ENCODE results near the gene RPL36AL. TPM values are rescaled to one million over a fixed set of nuclear protein-coding genes. Genes with fewer than 3 reads are reported as not detected.
"Not testable (repeated sequence)": the region's sequence is repeated elsewhere in the genome, so short reads cannot be mapped to it uniquely, and the experiment has no call there.

RPL36AL gene
- 175 and 217 TPM in 2 replicates for total RNA-seq

DNA sequence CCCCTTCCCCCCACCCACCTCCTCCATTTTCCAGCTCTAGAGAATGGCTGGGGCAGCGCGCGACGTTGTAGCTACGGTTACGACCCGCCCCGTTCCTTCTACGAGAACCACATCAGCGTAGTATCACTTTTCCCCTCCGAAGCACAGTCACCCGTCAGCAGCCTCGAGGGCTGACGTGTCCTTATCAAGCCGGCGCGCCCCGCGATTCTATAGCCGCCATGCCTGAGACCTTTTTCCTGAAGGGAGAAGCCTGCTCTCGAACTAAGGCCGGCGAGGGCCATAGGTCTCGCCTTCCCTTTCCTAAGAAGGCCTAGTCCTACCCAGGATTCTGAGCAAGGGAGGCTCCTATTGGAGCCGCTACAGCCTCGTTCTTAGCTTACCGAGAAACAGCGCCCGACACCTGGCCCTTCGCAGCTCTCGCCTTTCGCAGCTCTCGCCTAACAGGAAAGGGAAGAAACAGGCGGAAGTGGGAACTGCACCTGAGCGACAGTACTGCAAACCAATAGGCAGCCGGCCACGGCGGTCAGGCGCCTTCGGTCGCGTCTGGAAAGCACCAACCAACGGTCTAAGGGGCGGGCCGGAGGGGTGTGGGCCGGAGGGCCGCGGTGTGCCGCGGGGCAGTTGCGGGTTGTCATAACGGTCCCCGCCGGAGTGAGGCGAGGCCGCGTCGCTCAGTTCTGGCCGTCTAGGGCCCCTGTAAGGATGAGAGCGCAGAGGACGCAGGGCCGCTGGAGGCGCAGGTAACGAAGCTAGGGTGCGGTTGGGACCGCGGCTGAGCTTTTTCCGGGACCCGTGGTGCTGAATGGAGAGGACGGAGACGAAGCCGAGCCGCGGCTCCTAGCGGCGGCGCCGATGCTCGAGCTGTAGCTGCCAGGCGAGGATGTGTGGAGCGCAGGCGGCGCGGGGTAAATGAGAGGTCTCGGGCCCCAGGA lies at the start of gene RPL36AL, which contains the start of gene MGAT2:
Gene RPL36AL, minus strand, starts transcription at position 445 of the 932 bp plus-strand sequence. CDS start 1,522 bp downstream, outside the sequence.
Gene MGAT2, plus strand, starts transcription at position 618 of the 932 bp plus-strand sequence. CDS start 470 bp downstream, outside the sequence.
- H3K4me3 ChIP-seq (ENCODE audit: low read depth, low read length) = peak within 1 kb of the TSS; percentile 88
- peak; percentile 99 for DNase-seq (ENCODE audit: low read depth)
- TF ChIP-seq, protein P1, sequence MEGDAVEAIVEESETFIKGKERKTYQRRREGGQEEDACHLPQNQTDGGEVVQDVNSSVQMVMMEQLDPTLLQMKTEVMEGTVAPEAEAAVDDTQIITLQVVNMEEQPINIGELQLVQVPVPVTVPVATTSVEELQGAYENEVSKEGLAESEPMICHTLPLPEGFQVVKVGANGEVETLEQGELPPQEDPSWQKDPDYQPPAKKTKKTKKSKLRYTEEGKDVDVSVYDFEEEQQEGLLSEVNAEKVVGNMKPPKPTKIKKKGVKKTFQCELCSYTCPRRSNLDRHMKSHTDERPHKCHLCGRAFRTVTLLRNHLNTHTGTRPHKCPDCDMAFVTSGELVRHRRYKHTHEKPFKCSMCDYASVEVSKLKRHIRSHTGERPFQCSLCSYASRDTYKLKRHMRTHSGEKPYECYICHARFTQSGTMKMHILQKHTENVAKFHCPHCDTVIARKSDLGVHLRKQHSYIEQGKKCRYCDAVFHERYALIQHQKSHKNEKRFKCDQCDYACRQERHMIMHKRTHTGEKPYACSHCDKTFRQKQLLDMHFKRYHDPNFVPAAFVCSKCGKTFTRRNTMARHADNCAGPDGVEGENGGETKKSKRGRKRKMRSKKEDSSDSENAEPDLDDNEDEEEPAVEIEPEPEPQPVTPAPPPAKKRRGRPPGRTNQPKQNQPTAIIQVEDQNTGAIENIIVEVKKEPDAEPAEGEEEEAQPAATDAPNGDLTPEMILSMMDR (IDR thresholded peaks at IDR 0.05; ENCODE audit: insufficient read depth, low read depth, low read length) = peak; percentile 41

DNA sequence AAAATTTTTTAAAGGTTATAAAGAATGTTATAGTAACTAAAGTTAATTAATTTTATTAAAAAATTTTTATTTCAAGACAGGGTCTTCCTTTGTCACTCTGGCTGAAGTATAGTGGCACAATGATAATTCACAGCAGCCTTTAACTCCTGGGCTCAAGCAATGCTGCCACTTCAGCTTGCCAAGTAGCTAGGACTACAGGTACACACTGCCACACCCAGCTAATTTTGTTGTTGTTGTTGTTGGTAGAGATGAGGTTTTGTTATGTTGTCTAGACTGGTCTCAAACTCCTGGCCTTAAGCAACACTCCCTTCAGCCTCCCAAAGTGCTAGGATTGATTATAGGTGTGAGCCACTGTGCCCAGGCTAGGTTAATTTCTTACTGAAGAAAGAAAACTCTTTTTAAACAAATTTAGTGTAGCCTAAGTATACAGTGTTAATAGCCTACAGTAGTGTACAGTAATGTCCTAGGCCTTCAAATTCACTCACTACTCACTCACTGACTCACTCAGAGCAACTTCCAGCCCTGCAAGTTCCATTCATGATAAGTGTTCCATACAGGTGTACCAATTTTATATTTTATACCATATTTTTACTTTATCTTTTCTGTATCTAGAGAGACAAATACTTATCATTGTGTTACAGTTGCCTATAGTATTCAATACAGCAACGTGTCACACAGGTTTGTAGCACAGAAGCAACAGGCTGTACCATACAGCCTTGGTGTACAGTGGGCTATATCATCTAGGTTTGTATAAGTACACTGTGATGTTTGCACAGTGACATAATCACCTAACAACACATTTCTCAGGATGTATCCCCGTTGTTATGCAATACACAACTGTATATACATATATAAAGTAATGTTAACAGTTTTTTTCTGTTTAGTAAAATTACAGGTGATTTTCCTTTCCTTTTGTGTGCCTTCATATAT lies 39.4 kb upstream of the RPL36AL start:
- no peak for DNase-seq (ENCODE audit: low read depth)
- TF ChIP-seq, protein P1 (IDR thresholded peaks at IDR 0.05; ENCODE audit: insufficient read depth, low read depth, low read length) = no peak
- no peak overlapping the region for H3K4me3 ChIP-seq (ENCODE audit: low read depth, low read length)

DNA sequence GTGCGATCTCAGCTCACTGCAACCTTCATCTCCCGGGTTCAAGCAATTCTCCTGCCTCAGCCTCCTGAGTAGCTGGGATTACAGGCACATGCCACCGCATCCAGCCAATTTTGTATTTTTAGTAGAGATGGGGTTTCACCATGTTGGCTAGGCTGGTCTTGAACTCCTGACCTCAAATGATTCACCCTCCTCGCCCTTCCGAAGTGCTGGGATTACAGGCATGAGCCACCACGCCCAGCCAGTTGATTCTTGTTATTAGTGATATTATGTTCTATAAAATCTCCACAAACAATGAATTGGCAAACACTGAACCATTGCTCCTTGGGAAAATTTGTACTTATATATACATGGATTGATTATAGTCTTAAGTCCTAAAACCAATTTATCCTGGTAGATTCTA lies 37.1 kb upstream of the RPL36AL start:
- not testable (repeated sequence) for DNase-seq (ENCODE audit: low read depth); H3K4me3 ChIP-seq (ENCODE audit: low read depth, low read length)

DNA sequence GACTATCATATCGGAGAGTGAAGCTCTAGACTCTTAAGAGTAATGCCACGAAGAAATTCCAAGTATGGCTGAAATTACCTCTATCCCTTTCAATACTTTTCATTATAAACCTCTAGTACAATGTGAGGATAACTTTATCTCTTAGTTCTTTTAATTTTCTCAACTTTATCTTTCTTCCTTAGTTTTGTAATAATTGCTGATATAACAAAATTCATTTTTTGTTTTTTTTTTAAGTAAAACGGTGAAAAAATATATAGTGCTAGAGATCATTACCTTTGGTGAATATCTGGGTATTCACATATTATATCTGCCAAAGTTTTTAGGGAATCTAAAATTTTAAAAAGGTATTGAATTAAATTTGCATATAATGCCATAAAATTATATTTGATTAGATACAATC lies 34.1 kb upstream of the RPL36AL start:
- TF ChIP-seq, protein P1 (IDR thresholded peaks at IDR 0.05; ENCODE audit: insufficient read depth, low read depth, low read length) = no peak
- H3K4me3 ChIP-seq (ENCODE audit: low read depth, low read length) = no peak overlapping the region
- DNase-seq (ENCODE audit: low read depth) = no peak

DNA sequence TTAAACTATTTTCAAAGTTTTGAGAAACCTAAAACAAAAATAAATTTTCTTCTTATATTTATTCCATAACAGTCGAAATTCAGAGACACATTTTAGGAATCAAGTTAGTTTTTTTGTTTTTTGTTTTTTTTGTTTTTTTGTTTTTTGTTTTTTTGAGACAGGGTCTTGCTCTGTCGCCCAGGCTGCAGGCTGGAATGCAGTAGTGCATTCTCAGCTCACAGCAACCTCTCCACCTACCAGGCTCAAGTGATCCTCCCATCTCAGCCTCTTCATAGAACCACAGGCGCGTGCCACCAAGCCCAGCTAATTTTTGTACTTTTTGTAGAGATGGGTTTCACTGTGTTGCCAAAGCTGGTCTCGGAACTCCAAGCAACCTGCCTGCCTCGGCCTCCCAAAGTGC lies 33.1 kb upstream of the RPL36AL start:
- H3K4me3 ChIP-seq (ENCODE audit: low read depth, low read length) = no peak overlapping the region
- TF ChIP-seq, protein P1 (IDR thresholded peaks at IDR 0.05; ENCODE audit: insufficient read depth, low read depth, low read length) = no peak
- DNase-seq (ENCODE audit: low read depth) = no peak

DNA sequence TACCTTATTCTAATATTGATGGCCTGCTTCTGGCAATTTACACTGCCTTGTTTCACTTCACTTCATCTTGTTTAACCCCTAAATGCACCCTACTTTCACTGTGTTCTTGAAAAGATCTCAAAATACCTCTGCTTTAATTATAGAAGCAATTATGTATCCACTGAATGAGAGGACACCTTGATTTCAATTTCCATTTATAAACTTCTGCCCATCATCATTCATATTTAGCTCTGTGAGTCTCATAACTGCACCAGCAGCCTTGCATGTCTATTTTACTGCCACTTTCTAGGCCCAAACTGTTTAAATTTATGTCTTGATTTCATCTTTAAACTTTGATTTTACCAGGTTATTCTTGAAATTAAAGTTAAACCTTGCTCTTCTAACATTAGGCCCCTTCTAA lies 21.7 kb upstream of the RPL36AL start:
- DNase-seq (ENCODE audit: low read depth) = no peak
- peak overlapping the region; percentile 10 for H3K4me3 ChIP-seq (ENCODE audit: low read depth, low read length)
- TF ChIP-seq, protein P1 (IDR thresholded peaks at IDR 0.05; ENCODE audit: insufficient read depth, low read depth, low read length) = no peak
